Astrocyte (in vitro differentiated cells and primary cell): ENCODE measurements around the gene HRH2.

Experiments used
- EZH2 ChIP-seq: IDR thresholded peaks from 2 replicates; pipeline ENCODE4 v1.6.1; 2012; ENCODE audit warnings: mild to moderate bottlenecking, low read length, inconsistent platforms; ENCODE audit not compliant: insufficient read depth
- TF ChIP-seq, protein P1 (sequence below): IDR thresholded peaks from 2 replicates; pipeline ENCODE4 v1.5.1; 2011; ENCODE audit warnings: low read depth, mild to moderate bottlenecking, inconsistent platforms, low read length, moderate library complexity; ENCODE audit not compliant: insufficient read depth

DNA sequence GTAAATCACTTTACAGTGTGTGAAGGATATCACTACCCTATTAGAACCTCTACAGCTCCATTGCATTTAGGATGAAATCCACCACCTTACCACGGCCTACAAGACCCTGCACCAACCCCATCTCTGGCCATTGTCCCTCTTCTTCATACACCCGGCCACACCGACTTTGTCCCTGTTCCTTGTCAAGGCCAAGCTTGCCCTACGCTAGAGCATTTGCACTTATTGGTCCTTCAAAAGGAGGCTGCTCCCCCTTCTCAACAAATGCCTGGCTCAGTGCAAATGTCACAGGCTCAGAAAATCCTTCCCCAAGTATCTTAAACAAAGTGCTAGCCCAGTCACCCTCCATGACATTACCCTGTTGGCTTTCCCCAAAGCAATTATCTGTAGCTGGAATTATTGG is 4.1 kb upstream of the HRH2 start:
- TF ChIP-seq, protein P1, sequence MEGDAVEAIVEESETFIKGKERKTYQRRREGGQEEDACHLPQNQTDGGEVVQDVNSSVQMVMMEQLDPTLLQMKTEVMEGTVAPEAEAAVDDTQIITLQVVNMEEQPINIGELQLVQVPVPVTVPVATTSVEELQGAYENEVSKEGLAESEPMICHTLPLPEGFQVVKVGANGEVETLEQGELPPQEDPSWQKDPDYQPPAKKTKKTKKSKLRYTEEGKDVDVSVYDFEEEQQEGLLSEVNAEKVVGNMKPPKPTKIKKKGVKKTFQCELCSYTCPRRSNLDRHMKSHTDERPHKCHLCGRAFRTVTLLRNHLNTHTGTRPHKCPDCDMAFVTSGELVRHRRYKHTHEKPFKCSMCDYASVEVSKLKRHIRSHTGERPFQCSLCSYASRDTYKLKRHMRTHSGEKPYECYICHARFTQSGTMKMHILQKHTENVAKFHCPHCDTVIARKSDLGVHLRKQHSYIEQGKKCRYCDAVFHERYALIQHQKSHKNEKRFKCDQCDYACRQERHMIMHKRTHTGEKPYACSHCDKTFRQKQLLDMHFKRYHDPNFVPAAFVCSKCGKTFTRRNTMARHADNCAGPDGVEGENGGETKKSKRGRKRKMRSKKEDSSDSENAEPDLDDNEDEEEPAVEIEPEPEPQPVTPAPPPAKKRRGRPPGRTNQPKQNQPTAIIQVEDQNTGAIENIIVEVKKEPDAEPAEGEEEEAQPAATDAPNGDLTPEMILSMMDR = no peak
- no peak for TF ChIP-seq EZH2
